Retinal pigment epithelial cell (primary cell): ENCODE results near the gene ACP3.

Experiments
- DNase-seq: peaks from one replicate; pipeline ENCODE4 v3.0.0-alpha.2; 2010; ENCODE audit warnings: low read depth
- H3K4me3 ChIP-seq: 2 replicates; pipeline ENCODE4 v1.5.1; 2011; ENCODE audit warnings: mild to moderate bottlenecking, low read length, control low read depth, moderate library complexity
- CTCF ChIP-seq: conservative IDR thresholded peaks from 2 replicates; pipeline ENCODE4 v1.5.1; 2011; ENCODE audit warnings: low read depth, low read length, control low read depth, inconsistent platforms

Gene ACP3

GRCh38 chr3:132347811-132348210 is 30.6 kb downstream of the ACP3 start:
- no peak for TF ChIP-seq CTCF
- H3K4me3 ChIP-seq: no peak overlapping the region
- no peak for DNase-seq

- no peak for TF ChIP-seq CTCF
- no peak for DNase-seq
- no peak overlapping the region for H3K4me3 ChIP-seq
These were observed 31.3 kb downstream of the ACP3 start for GRCh38 chr3:132348531-132348930.

- H3K4me3 ChIP-seq: no peak overlapping the region
- DNase-seq: no peak
- no peak for TF ChIP-seq CTCF
These were observed 33.6 kb downstream of the ACP3 start for GRCh38 chr3:132350814-132351213.

GRCh38 chr3:132351222-132351806 is 34.1 kb downstream of the ACP3 start:
- no peak overlapping the region for H3K4me3 ChIP-seq
- no peak for TF ChIP-seq CTCF
- no peak for DNase-seq

GRCh38 chr3:132352556-132353143 is 35.4 kb downstream of the ACP3 start:
- no peak overlapping the region for H3K4me3 ChIP-seq
- DNase-seq: peak; percentile 21
- peak; percentile 92 for TF ChIP-seq CTCF

- no peak for TF ChIP-seq CTCF
These were observed 37.9 kb downstream of the ACP3 start for GRCh38 chr3:132354916-132355702.

More at GRCh38 chr3:132354916-132355702, 37.9 kb downstream of the ACP3 start:
- no peak overlapping the region for H3K4me3 ChIP-seq
- no peak for DNase-seq
